ENCODE measurements around the gene NNT.
"Not testable (repeated sequence)": the region's sequence is repeated elsewhere in the genome, so short reads cannot be mapped to it uniquely, and the experiment has no call there.

The NNT gene

GRCh38 chr5:43602461-43603343, at the start of gene NNT:
TSS of gene NNT (plus strand) at chr5:43603180. CDS start at chr5:43609196, 6,016 bp downstream.
- peak; percentile 43 for TF ChIP-seq POLR2A (IDR thresholded peaks at IDR 0.05; ENCODE audit: low read depth, low read length)

GRCh38 chr5:43553381-43553780, 49.6 kb upstream of the NNT start:
- FAIRE-seq, result peak; percentile 20
- no peak for DNase-seq (ENCODE audit: insufficient read length, low spot score)
- TF ChIP-seq POLR2A (IDR thresholded peaks at IDR 0.05; ENCODE audit: low read depth, low read length), result no peak

More at GRCh38 chr5:43602461-43603343, at the start of gene NNT:
- DNase-seq (ENCODE audit: insufficient read length, low spot score) (peak; percentile 20), FAIRE-seq (peak; percentile 15)

- FAIRE-seq, result no peak
- DNase-seq (ENCODE audit: insufficient read length, low spot score), result no peak
- no peak for TF ChIP-seq POLR2A (IDR thresholded peaks at IDR 0.05; ENCODE audit: low read depth, low read length)
These were observed 48.5 kb upstream of the NNT start for GRCh38 chr5:43554497-43554896.

GRCh38 chr5:43555895-43556606, 46.9 kb upstream of the NNT start:
- no peak for TF ChIP-seq POLR2A (IDR thresholded peaks at IDR 0.05; ENCODE audit: low read depth, low read length)
- FAIRE-seq, result no peak

GRCh38 chr5:43556607-43556856, 46.4 kb upstream of the NNT start:
- not testable (repeated sequence) for FAIRE-seq; DNase-seq (ENCODE audit: insufficient read length, low spot score)

More at GRCh38 chr5:43555895-43556606, 46.9 kb upstream of the NNT start:
- DNase-seq (ENCODE audit: insufficient read length, low spot score), result peak; percentile 51

- FAIRE-seq, result no peak
- peak; percentile 52; the same call in 1 of the 2 replicates for TF ChIP-seq POLR2A (IDR thresholded peaks at IDR 0.05; ENCODE audit: low read depth, low read length)
- peak; percentile 85 for DNase-seq (ENCODE audit: insufficient read length, low spot score)
These were observed 46.0 kb upstream of the NNT start, which contains the start of gene PAIP1 for GRCh38 chr5:43556857-43557542. TSS of gene PAIP1 (minus strand) at chr5:43557077. CDS start at chr5:43556846, 231 bp downstream.

- FAIRE-seq (no peak), DNase-seq (ENCODE audit: insufficient read length, low spot score) (no peak)
- no peak for TF ChIP-seq POLR2A (IDR thresholded peaks at IDR 0.05; ENCODE audit: low read depth, low read length)
These were observed 42.9 kb upstream of the NNT start for GRCh38 chr5:43560128-43560527.

- FAIRE-seq, result peak; percentile 38
- no peak for TF ChIP-seq POLR2A (IDR thresholded peaks at IDR 0.05; ENCODE audit: low read depth, low read length)
- no peak for DNase-seq (ENCODE audit: insufficient read length, low spot score)
These were observed 41.6 kb upstream of the NNT start for GRCh38 chr5:43561356-43561755.

- FAIRE-seq (no peak), DNase-seq (ENCODE audit: insufficient read length, low spot score) (no peak)
- no peak for TF ChIP-seq POLR2A (IDR thresholded peaks at IDR 0.05; ENCODE audit: low read depth, low read length)
These were observed 39.7 kb upstream of the NNT start for GRCh38 chr5:43563321-43563720.

- FAIRE-seq (no peak), DNase-seq (ENCODE audit: insufficient read length, low spot score) (no peak)
- no peak for TF ChIP-seq POLR2A (IDR thresholded peaks at IDR 0.05; ENCODE audit: low read depth, low read length)
These were observed 38.6 kb upstream of the NNT start for GRCh38 chr5:43564289-43564850.

GRCh38 chr5:43565043-43565442, 37.9 kb upstream of the NNT start:
- TF ChIP-seq POLR2A (IDR thresholded peaks at IDR 0.05; ENCODE audit: low read depth, low read length), result no peak
- no peak for FAIRE-seq
- no peak for DNase-seq (ENCODE audit: insufficient read length, low spot score)

GRCh38 chr5:43567967-43568366, 35.0 kb upstream of the NNT start:
- FAIRE-seq, result no peak
- no peak for TF ChIP-seq POLR2A (IDR thresholded peaks at IDR 0.05; ENCODE audit: low read depth, low read length)
- no peak for DNase-seq (ENCODE audit: insufficient read length, low spot score)

GRCh38 chr5:43569236-43569746, 33.7 kb upstream of the NNT start:
- FAIRE-seq (peak; percentile 62), DNase-seq (ENCODE audit: insufficient read length, low spot score) (no peak)
- no peak for TF ChIP-seq POLR2A (IDR thresholded peaks at IDR 0.05; ENCODE audit: low read depth, low read length)

All from H54 (cell line).